ENCODE results near the gene DPH1.

The DPH1 gene

DNA sequence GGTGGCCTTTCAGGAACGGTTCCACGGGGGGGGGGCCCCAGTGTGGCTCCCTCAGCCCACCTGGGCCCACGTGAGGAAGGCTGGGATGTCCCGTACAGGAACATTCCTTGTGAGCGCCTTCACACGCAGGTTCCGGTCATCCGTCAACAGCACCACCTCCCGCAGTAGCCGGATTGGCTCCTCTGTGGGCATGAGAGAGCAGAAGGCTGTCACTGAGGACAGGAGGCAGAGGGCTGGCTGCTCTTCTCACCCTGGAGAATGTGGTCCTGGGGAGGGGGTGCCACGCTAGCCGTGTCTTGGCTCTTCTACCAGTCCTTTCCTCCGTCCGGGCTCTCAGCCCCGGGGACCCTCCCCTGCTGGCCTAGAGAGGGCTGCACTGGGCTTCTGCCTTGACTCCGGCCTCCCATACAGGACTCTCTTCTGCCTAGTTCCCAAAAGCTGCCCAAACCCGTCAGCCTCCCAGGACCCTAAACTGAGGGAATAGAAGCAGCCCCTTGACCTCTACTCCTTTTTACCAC lies 31.5 kb downstream of the DPH1 start:
- no peaks in the 10 kb centered on the region for H3K36me3 ChIP-seq (ENCODE audit: control insufficient read depth, insufficient read depth, low read length)
- H2BK5ac ChIP-seq (ENCODE audit: low read length), result no peak overlapping the region
- no peak overlapping the region for H3K9ac ChIP-seq (ENCODE audit: low read length)
- no peaks in the 10 kb centered on the region for H3K79me2 ChIP-seq (ENCODE audit: control insufficient read depth, insufficient read depth, low read length)
- H3K4me2 ChIP-seq (ENCODE audit: low read length), result no peak overlapping the region
- no peak overlapping the region for H4K8ac ChIP-seq (ENCODE audit: low read depth, low read length)
- H3K27ac ChIP-seq (ENCODE audit: low read depth, low read length), result no peak overlapping the region
- no peaks in the 10 kb centered on the region for H3K79me1 ChIP-seq (ENCODE audit: low read length)
- H3K4ac ChIP-seq (ENCODE audit: low read depth, low read length), result no peak overlapping the region
- no peak overlapping the region for H2BK15ac ChIP-seq (replicated peaks; ENCODE audit: low read depth)
- peaks cover 8% of the 10 kb centered on the region for H3K4me1 ChIP-seq (ENCODE audit: control insufficient read depth, low read depth, low read length)
- no peak overlapping the region for H3K56ac ChIP-seq (ENCODE audit: low read length)
- H3K18ac ChIP-seq (ENCODE audit: low read length), result no peak overlapping the region
- WGBS (ENCODE audit: extremely low coverage, insufficient coverage, low lambda C conversion rate), result no CpG with 5 or more reads among the region's 17 CpGs
- H3K23ac ChIP-seq (ENCODE audit: low read length), result no peak overlapping the region
- no peak overlapping the region for H4K5ac ChIP-seq (ENCODE audit: low read length)
- no peak for DNase-seq
- peaks cover 12% of the 10 kb centered on the region for H3K27me3 ChIP-seq (ENCODE audit: insufficient read depth, low read length, poor library complexity)
- H3K4me3 ChIP-seq (ENCODE audit: low read length), result no peak overlapping the region
- H2AK5ac ChIP-seq (ENCODE audit: low read length), result no peak overlapping the region
- H2BK120ac ChIP-seq (ENCODE audit: low read depth, low read length), result no peak overlapping the region

GRCh38 chr17:2062571-2063183 lies 32.7 kb downstream of the DPH1 start:
- Histone ChIP-seq H4K5ac (ENCODE audit: low read length) (no peak overlapping the region), H3K9ac (ENCODE audit: low read length) (peak overlapping the region; percentile 42), H3K4me1 (ENCODE audit: control insufficient read depth, low read depth, low read length) (peaks cover 8% of the 10 kb centered on the region), H3K36me3 (ENCODE audit: control insufficient read depth, insufficient read depth, low read length) (no peaks in the 10 kb centered on the region), H2BK15ac (replicated peaks; ENCODE audit: low read depth) (no peak overlapping the region), H3K18ac (ENCODE audit: low read length) (no peak overlapping the region), H3K23ac (ENCODE audit: low read length) (peak overlapping the region; percentile 48), H3K27ac (ENCODE audit: low read depth, low read length) (peak overlapping the region; percentile 22), H3K27me3 (ENCODE audit: insufficient read depth, low read length, poor library complexity) (peaks cover 7% of the 10 kb centered on the region), H3K4ac (ENCODE audit: low read depth, low read length) (no peak overlapping the region), H4K8ac (ENCODE audit: low read depth, low read length) (no peak overlapping the region), H3K79me2 (ENCODE audit: control insufficient read depth, insufficient read depth, low read length) (no peaks in the 10 kb centered on the region), H2AK5ac (ENCODE audit: low read length) (no peak overlapping the region), H3K4me2 (ENCODE audit: low read length) (no peak overlapping the region), H3K4me3 (ENCODE audit: low read length) (no peak overlapping the region), H2BK120ac (ENCODE audit: low read depth, low read length) (no peak overlapping the region), H2BK5ac (ENCODE audit: low read length) (peak overlapping the region; percentile 23), H3K56ac (ENCODE audit: low read length) (peak overlapping the region; percentile 75), H3K79me1 (ENCODE audit: low read length) (no peaks in the 10 kb centered on the region)
- no CpG with 5 or more reads among the region's 11 CpGs for WGBS (ENCODE audit: extremely low coverage, insufficient coverage, low lambda C conversion rate)
- peak; percentile 81 for DNase-seq

DNA sequence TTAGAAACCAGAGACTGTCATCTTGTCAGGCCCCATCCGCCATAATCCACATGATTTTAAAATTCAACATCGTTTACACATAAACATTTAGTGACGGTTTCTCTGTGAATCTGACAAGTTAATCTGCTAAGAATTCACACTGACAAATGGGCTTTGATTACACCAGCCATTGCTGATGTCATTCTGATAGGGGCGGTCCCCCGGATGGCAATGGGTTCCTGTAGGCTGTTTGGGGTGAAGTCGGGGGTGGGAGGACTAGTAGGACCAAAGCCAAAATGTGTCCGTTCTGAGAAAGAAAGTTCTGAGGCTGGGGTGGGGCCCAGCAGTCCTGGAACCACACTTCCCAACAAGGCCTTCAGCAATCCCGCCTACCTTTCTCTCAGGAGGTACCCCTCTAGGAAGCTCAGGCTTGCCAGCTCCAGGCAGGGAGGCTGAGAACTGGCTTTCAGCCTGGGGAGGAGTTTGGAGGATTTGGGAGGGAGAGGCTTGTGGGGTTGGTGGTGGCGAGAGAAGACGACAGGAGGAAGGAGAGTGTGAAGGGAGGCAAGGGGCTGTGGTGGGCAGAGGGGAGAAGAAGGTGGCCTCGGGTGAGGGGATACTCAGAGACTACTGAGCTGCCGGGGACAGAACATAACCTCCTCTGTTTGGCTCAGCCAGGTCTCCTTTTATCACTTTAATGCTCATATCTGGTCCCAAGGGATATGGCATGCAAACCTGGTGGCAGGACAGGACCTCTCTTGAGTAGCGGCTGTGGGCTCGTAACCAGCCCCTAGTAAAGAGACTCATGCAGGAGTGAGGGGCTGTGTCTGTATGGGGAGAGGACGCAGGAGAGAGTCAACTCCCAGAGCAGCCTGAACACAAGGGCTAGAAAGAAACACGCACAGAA lies 33.6 kb downstream of the DPH1 start:
- Histone ChIP-seq H3K36me3 (ENCODE audit: control insufficient read depth, insufficient read depth, low read length) (no peaks in the 10 kb centered on the region), H3K4me1 (ENCODE audit: control insufficient read depth, low read depth, low read length) (peaks cover 8% of the 10 kb centered on the region), H3K56ac (ENCODE audit: low read length) (peak overlapping the region; percentile 30), H3K9ac (ENCODE audit: low read length) (no peak overlapping the region), H3K4me2 (ENCODE audit: low read length) (no peak overlapping the region), H3K18ac (ENCODE audit: low read length) (peak overlapping the region; percentile 10), H4K5ac (ENCODE audit: low read length) (no peak overlapping the region), H3K79me1 (ENCODE audit: low read length) (no peaks in the 10 kb centered on the region), H4K8ac (ENCODE audit: low read depth, low read length) (no peak overlapping the region), H2AK5ac (ENCODE audit: low read length) (no peak overlapping the region), H2BK5ac (ENCODE audit: low read length) (no peak overlapping the region), H2BK15ac (replicated peaks; ENCODE audit: low read depth) (no peak overlapping the region), H3K23ac (ENCODE audit: low read length) (no peak overlapping the region), H3K79me2 (ENCODE audit: control insufficient read depth, insufficient read depth, low read length) (no peaks in the 10 kb centered on the region), H3K4me3 (ENCODE audit: low read length) (no peak overlapping the region), H2BK120ac (ENCODE audit: low read depth, low read length) (no peak overlapping the region), H3K27me3 (ENCODE audit: insufficient read depth, low read length, poor library complexity) (no peaks in the 10 kb centered on the region), H3K4ac (ENCODE audit: low read depth, low read length) (no peak overlapping the region), H3K27ac (ENCODE audit: low read depth, low read length) (peak overlapping the region; percentile 22)
- DNase-seq, result peak; percentile 70
- no CpG with 5 or more reads among the region's 16 CpGs for WGBS (ENCODE audit: extremely low coverage, insufficient coverage, low lambda C conversion rate)

GRCh38 chr17:2064147-2064489 lies 34.2 kb downstream of the DPH1 start:
- H4K8ac ChIP-seq (ENCODE audit: low read depth, low read length), result no peak overlapping the region
- peak overlapping the region; percentile 30 for H3K56ac ChIP-seq (ENCODE audit: low read length)
- no peak for DNase-seq
- H2AK5ac ChIP-seq (ENCODE audit: low read length), result no peak overlapping the region
- H3K4me2 ChIP-seq (ENCODE audit: low read length), result no peak overlapping the region
- no CpG with 5 or more reads among the region's 5 CpGs for WGBS (ENCODE audit: extremely low coverage, insufficient coverage, low lambda C conversion rate)
- peaks cover 8% of the 10 kb centered on the region for H3K4me1 ChIP-seq (ENCODE audit: control insufficient read depth, low read depth, low read length)
- H3K9ac ChIP-seq (ENCODE audit: low read length), result no peak overlapping the region
- H3K27ac ChIP-seq (ENCODE audit: low read depth, low read length), result no peak overlapping the region
- no peaks in the 10 kb centered on the region for H3K36me3 ChIP-seq (ENCODE audit: control insufficient read depth, insufficient read depth, low read length)
- no peaks in the 10 kb centered on the region for H3K27me3 ChIP-seq (ENCODE audit: insufficient read depth, low read length, poor library complexity)
- no peak overlapping the region for H2BK5ac ChIP-seq (ENCODE audit: low read length)
- no peak overlapping the region for H2BK15ac ChIP-seq (replicated peaks; ENCODE audit: low read depth)
- no peak overlapping the region for H3K4ac ChIP-seq (ENCODE audit: low read depth, low read length)
- H2BK120ac ChIP-seq (ENCODE audit: low read depth, low read length), result no peak overlapping the region
- no peak overlapping the region for H4K5ac ChIP-seq (ENCODE audit: low read length)
- H3K4me3 ChIP-seq (ENCODE audit: low read length), result no peak overlapping the region
- H3K18ac ChIP-seq (ENCODE audit: low read length), result no peak overlapping the region
- no peak overlapping the region for H3K23ac ChIP-seq (ENCODE audit: low read length)
- H3K79me1 ChIP-seq (ENCODE audit: low read length), result no peaks in the 10 kb centered on the region
- no peaks in the 10 kb centered on the region for H3K79me2 ChIP-seq (ENCODE audit: control insufficient read depth, insufficient read depth, low read length)

GRCh38 chr17:2064520-2064971 lies 34.6 kb downstream of the DPH1 start:
- Histone ChIP-seq H3K23ac (ENCODE audit: low read length) (no peak overlapping the region), H3K79me1 (ENCODE audit: low read length) (no peaks in the 10 kb centered on the region), H4K8ac (ENCODE audit: low read depth, low read length) (no peak overlapping the region), H3K36me3 (ENCODE audit: control insufficient read depth, insufficient read depth, low read length) (no peaks in the 10 kb centered on the region), H2BK15ac (replicated peaks; ENCODE audit: low read depth) (no peak overlapping the region), H3K9ac (ENCODE audit: low read length) (peak overlapping the region; percentile 21), H2AK5ac (ENCODE audit: low read length) (peak overlapping the region; percentile 57), H2BK120ac (ENCODE audit: low read depth, low read length) (no peak overlapping the region), H3K4me2 (ENCODE audit: low read length) (no peak overlapping the region), H3K18ac (ENCODE audit: low read length) (no peak overlapping the region), H3K4me1 (ENCODE audit: control insufficient read depth, low read depth, low read length) (peaks cover 8% of the 10 kb centered on the region), H3K27me3 (ENCODE audit: insufficient read depth, low read length, poor library complexity) (no peaks in the 10 kb centered on the region), H3K79me2 (ENCODE audit: control insufficient read depth, insufficient read depth, low read length) (no peaks in the 10 kb centered on the region), H3K4ac (ENCODE audit: low read depth, low read length) (no peak overlapping the region), H3K56ac (ENCODE audit: low read length) (no peak overlapping the region), H4K5ac (ENCODE audit: low read length) (no peak overlapping the region), H2BK5ac (ENCODE audit: low read length) (no peak overlapping the region), H3K4me3 (ENCODE audit: low read length) (no peak overlapping the region), H3K27ac (ENCODE audit: low read depth, low read length) (no peak overlapping the region)
- no peak for DNase-seq
- WGBS (ENCODE audit: extremely low coverage, insufficient coverage, low lambda C conversion rate), result no CpG with 5 or more reads among the region's 6 CpGs
